ENCODE measurements around the gene AKNAD1. TPM values are rescaled to one million over a fixed set of nuclear protein-coding genes. Genes with fewer than 3 reads are reported as not detected.
"Not testable (repeated sequence)": the region's sequence is repeated elsewhere in the genome, so short reads cannot be mapped to it uniquely, and the experiment has no call there.

The AKNAD1 gene
- not detected for total RNA-seq

GRCh38 chr1:108856994-108857393 is at the start of gene AKNAD1:
TSS of gene AKNAD1 (minus strand) at chr1:108857094. CDS start at chr1:108852664, 4,430 bp downstream.
- Mint-ChIP-seq H3K36me3 (ENCODE audit: low read depth) (peaks cover 3% of the 10 kb centered on the region), H3K4me3 (no peak within 1 kb of the TSS), H3K27me3 (peaks cover 19% of the 10 kb centered on the region), H3K27ac (no peak within 1 kb of the TSS), H3K4me1 (peaks cover 17% of the 10 kb centered on the region), H3K9me3 (peaks cover 2% of the 10 kb centered on the region)
- POLR2A ChIA-PET, result no interaction called here
- CTCF ChIA-PET, result interaction anchor here (1.0 to 1.2 kb wide), 3 partner anchors 28 to 243 kb away, joined by 3 to 4 read pairs (median 4); no protein-coding TSS in a partner anchor
- no peak for DNase-seq

GRCh38 chr1:108901106-108901505 is 44.2 kb upstream of the AKNAD1 start:
- ChIA-PET POLR2A (interaction anchor here (0.6 kb wide), 1 partner anchor 209 kb away, joined by 3 read pairs; the partner anchor contains the start of gene PRPF38B), CTCF (interaction anchor here (1.0 to 12.2 kb wide), 2 partner anchors 24 to 74 kb away, joined by 3 to 181 read pairs; partner anchors contain the start of gene GPSM2)
- Mint-ChIP-seq H3K36me3 (ENCODE audit: low read depth) (peaks cover 30% of the 10 kb centered on the region), H3K27me3 (no peaks in the 10 kb centered on the region), H3K4me3 (no peak overlapping the region), H3K27ac (no peak overlapping the region), H3K9me3 (no peaks in the 10 kb centered on the region), H3K4me1 (no peaks in the 10 kb centered on the region)
- no peak for DNase-seq

- no peak overlapping the region for H3K27ac Mint-ChIP-seq
- H3K36me3 Mint-ChIP-seq (ENCODE audit: low read depth), result peaks cover 17% of the 10 kb centered on the region
- CTCF ChIA-PET, result interaction anchor here (0.7 to 12.2 kb wide), 9 partner anchors 15 to 254 kb away, joined by 3 to 181 read pairs (median 4); partner anchors contain the start of gene PRPF38B
- POLR2A ChIA-PET, result interaction anchor here (1.2 to 2.2 kb wide), 2 partner anchors 70 to 206 kb away, joined by 6 to 7 read pairs; partner anchors contain the start of gene PRPF38B
- H3K9me3 Mint-ChIP-seq, result no peaks in the 10 kb centered on the region
- peak; percentile 23 for DNase-seq
- no peak overlapping the region for H3K4me3 Mint-ChIP-seq
- H3K27me3 Mint-ChIP-seq, result no peaks in the 10 kb centered on the region
- H3K4me1 Mint-ChIP-seq, result no peaks in the 10 kb centered on the region
Observed at GRCh38 chr1:108897865-108898720, 41.2 kb upstream of the AKNAD1 start.

- H3K27me3 Mint-ChIP-seq, result no peaks in the 10 kb centered on the region
Observed at GRCh38 chr1:108896146-108897145, 39.6 kb upstream of the AKNAD1 start.

GRCh38 chr1:108893141-108893530 is 36.2 kb upstream of the AKNAD1 start:
- H3K4me1 Mint-ChIP-seq, result no peaks in the 10 kb centered on the region
- no peak for DNase-seq
- no peaks in the 10 kb centered on the region for H3K27me3 Mint-ChIP-seq
- H3K9me3 Mint-ChIP-seq, result no peaks in the 10 kb centered on the region
- ChIA-PET POLR2A (no interaction called here), CTCF (interaction anchor here (2.7 kb wide), 1 partner anchor 66 kb away, joined by 14 read pairs; no protein-coding TSS in a partner anchor)
- peaks cover 12% of the 10 kb centered on the region for H3K36me3 Mint-ChIP-seq (ENCODE audit: low read depth)
- H3K27ac Mint-ChIP-seq, result no peak overlapping the region
- H3K4me3 Mint-ChIP-seq, result no peak overlapping the region

More at GRCh38 chr1:108896146-108897145, 39.6 kb upstream of the AKNAD1 start:
- DNase-seq, result no peak
- H3K36me3 Mint-ChIP-seq (ENCODE audit: low read depth), result peaks cover 14% of the 10 kb centered on the region
- H3K4me1 Mint-ChIP-seq, result no peaks in the 10 kb centered on the region
- ChIA-PET CTCF (interaction anchor here (0.5 to 12.2 kb wide), 6 partner anchors 40 to 253 kb away, joined by 3 to 181 read pairs (median 4); partner anchors contain the start of genes AKNAD1 and PRPF38B), POLR2A (interaction anchor here (0.8 to 2.2 kb wide), 4 partner anchors 66 to 205 kb away, joined by 3 to 10 read pairs (median 4); partner anchors contain the start of genes CLCC1 and PRPF38B)
- no peak overlapping the region for H3K27ac Mint-ChIP-seq
- H3K4me3 Mint-ChIP-seq, result no peak overlapping the region
- no peaks in the 10 kb centered on the region for H3K9me3 Mint-ChIP-seq

- no peak overlapping the region for H3K4me3 Mint-ChIP-seq
- H3K27me3 Mint-ChIP-seq, result no peaks in the 10 kb centered on the region
- ChIA-PET POLR2A (no interaction called here), CTCF (interaction anchor here (2.7 kb wide), 1 partner anchor 65 kb away, joined by 14 read pairs; no protein-coding TSS in a partner anchor)
- no peaks in the 10 kb centered on the region for H3K4me1 Mint-ChIP-seq
- no peak for DNase-seq
- peaks cover 8% of the 10 kb centered on the region for H3K36me3 Mint-ChIP-seq (ENCODE audit: low read depth)
- H3K27ac Mint-ChIP-seq, result no peak overlapping the region
- H3K9me3 Mint-ChIP-seq, result no peaks in the 10 kb centered on the region
Observed at GRCh38 chr1:108892356-108893140, 35.7 kb upstream of the AKNAD1 start.

GRCh38 chr1:108889706-108890384 is 33.0 kb upstream of the AKNAD1 start:
- Mint-ChIP-seq H3K9me3 (no peaks in the 10 kb centered on the region), H3K27ac (no peak overlapping the region), H3K27me3 (no peaks in the 10 kb centered on the region), H3K4me1 (no peaks in the 10 kb centered on the region), H3K36me3 (ENCODE audit: low read depth) (peaks cover 9% of the 10 kb centered on the region), H3K4me3 (no peak overlapping the region)
- ChIA-PET CTCF (interaction anchor here (0.9 to 2.4 kb wide), 3 partner anchors 13 to 64 kb away, joined by 3 to 10 read pairs (median 4); partner anchors contain the start of gene GPSM2), POLR2A (interaction anchor here (1.3 kb wide), 1 partner anchor 198 kb away, joined by 4 read pairs; the partner anchor contains the start of gene PRPF38B)
- no peak for DNase-seq

- DNase-seq, H3K9me3 Mint-ChIP-seq, H3K4me3 Mint-ChIP-seq, H3K4me1 Mint-ChIP-seq, H3K27me3 Mint-ChIP-seq, H3K27ac Mint-ChIP-seq: not testable (repeated sequence)
- POLR2A ChIA-PET, result interaction anchor here (1.3 kb wide), 1 partner anchor 197 kb away, joined by 4 read pairs; the partner anchor contains the start of gene PRPF38B
- peaks cover 12% of the 10 kb centered on the region for H3K36me3 Mint-ChIP-seq (ENCODE audit: low read depth)
- CTCF ChIA-PET, result interaction anchor here (0.9 to 2.4 kb wide), 3 partner anchors 13 to 63 kb away, joined by 3 to 10 read pairs (median 4); partner anchors contain the start of gene GPSM2
Observed at GRCh38 chr1:108889006-108889645, 32.2 kb upstream of the AKNAD1 start.

GRCh38 chr1:108886292-108886691 is 29.4 kb upstream of the AKNAD1 start:
- Mint-ChIP-seq H3K27ac (no peak overlapping the region), H3K4me3 (no peak overlapping the region), H3K9me3 (no peaks in the 10 kb centered on the region), H3K36me3 (ENCODE audit: low read depth) (peaks cover 10% of the 10 kb centered on the region), H3K4me1 (no peaks in the 10 kb centered on the region), H3K27me3 (no peaks in the 10 kb centered on the region)
- no peak for DNase-seq
- ChIA-PET CTCF (interaction anchor here (3.0 kb wide), 1 partner anchor 58 kb away, joined by 13 read pairs; no protein-coding TSS in a partner anchor), POLR2A (interaction anchor here (1.9 kb wide), 1 partner anchor 10 kb away, joined by 5 read pairs; the partner anchor contains the start of gene GPSM2)

- peaks cover 10% of the 10 kb centered on the region for H3K36me3 Mint-ChIP-seq (ENCODE audit: low read depth)
- DNase-seq, result no peak
- H3K27ac Mint-ChIP-seq, result no peak overlapping the region
- ChIA-PET POLR2A (no interaction called here), CTCF (interaction anchor here (0.8 to 3.0 kb wide), 3 partner anchors 14 to 61 kb away, joined by 3 to 13 read pairs (median 3); no protein-coding TSS in a partner anchor)
- H3K4me1 Mint-ChIP-seq, result peaks cover 3% of the 10 kb centered on the region
- H3K4me3 Mint-ChIP-seq, result no peak overlapping the region
- no peaks in the 10 kb centered on the region for H3K27me3 Mint-ChIP-seq
- no peaks in the 10 kb centered on the region for H3K9me3 Mint-ChIP-seq
Observed at GRCh38 chr1:108884968-108885367, 28.1 kb upstream of the AKNAD1 start.

- ChIA-PET CTCF (interaction anchor here (0.8 to 1.6 kb wide), 5 partner anchors 15 to 323 kb away, joined by 3 to 8 read pairs (median 4); partner anchors contain the start of gene EEIG2), POLR2A (no interaction called here)
- H3K9me3 Mint-ChIP-seq, result no peaks in the 10 kb centered on the region
- no peak for DNase-seq
- no peaks in the 10 kb centered on the region for H3K27me3 Mint-ChIP-seq
- peaks cover 6% of the 10 kb centered on the region for H3K36me3 Mint-ChIP-seq (ENCODE audit: low read depth)
- H3K4me1 Mint-ChIP-seq, result peaks cover 20% of the 10 kb centered on the region
- H3K4me3 Mint-ChIP-seq, result no peak overlapping the region
- no peak overlapping the region for H3K27ac Mint-ChIP-seq
Observed at GRCh38 chr1:108882837-108883236, 25.9 kb upstream of the AKNAD1 start.
